HepG2 (cell line): ENCODE results near the gene MAP1LC3B. TPM values are rescaled to one million over a fixed set of nuclear protein-coding genes. Genes with fewer than 3 reads are reported as not detected.

Source experiments
- CEBPG ChIP-seq: IDR thresholded peaks from 2 replicates; pipeline ENCODE4 v1.6.1; 2016
- HNRNPH1 ChIP-seq: fragments of 200-400 bp; formaldehyde crosslinking; optimal IDR thresholded peaks from 2 replicates; pipeline ENCODE3; 2017; ENCODE audit warnings: mild to moderate bottlenecking, low read depth, low read length
- REL ChIP-seq: sonication (generic); formaldehyde crosslinking; conservative IDR thresholded peaks from 2 replicates; pipeline ENCODE4 v1.8.0; 2022; ENCODE audit warnings: mild to moderate bottlenecking, missing genetic modification reagents, moderate library complexity
- SMC3 ChIP-seq: IDR thresholded peaks from 2 replicates; pipeline ENCODE4 v1.6.1; 2011; ENCODE audit warnings: low read length, improper control_type of control experiment
- ZBED4 ChIP-seq: sonication (generic); formaldehyde crosslinking; IDR thresholded peaks from 2 replicates; pipeline ENCODE4 v1.4.0; 2020; ENCODE audit warnings: missing genetic modification reagents, borderline replicate concordance
- ZBTB33 ChIP-seq: sonication (generic); formaldehyde crosslinking; IDR thresholded peaks from 2 replicates; pipeline ENCODE4 v1.4.0; 2020; ENCODE audit warnings: missing genetic modification reagents
- ZBTB39 ChIP-seq: sonication (generic); formaldehyde crosslinking; IDR thresholded peaks from 2 replicates; pipeline ENCODE4 v1.5.0; 2020; ENCODE audit warnings: missing genetic modification reagents
- ZBTB49 ChIP-seq: sonication (generic); formaldehyde crosslinking; IDR thresholded peaks from 2 replicates; pipeline ENCODE4 v1.4.0; 2020; ENCODE audit warnings: missing genetic modification reagents, borderline replicate concordance
- ZBTB8A ChIP-seq: sonication (generic); formaldehyde crosslinking; IDR thresholded peaks from 2 replicates; pipeline ENCODE4 v1.4.0; 2020; ENCODE audit warnings: mild to moderate bottlenecking, low read depth, missing genetic modification reagents, borderline replicate concordance
- ZNF558 ChIP-seq: sonication (generic); formaldehyde crosslinking; IDR thresholded peaks from 2 replicates; pipeline ENCODE4 v1.9.0; 2022; ENCODE audit warnings: mild to moderate bottlenecking, missing genetic modification reagents, borderline replicate concordance
- ZSCAN21 ChIP-seq: sonication (generic); formaldehyde crosslinking; IDR thresholded peaks from 2 replicates; pipeline ENCODE4 v1.8.0; 2022; ENCODE audit warnings: mild to moderate bottlenecking, missing genetic modification reagents, moderate library complexity, borderline replicate concordance
- polyA plus RNA-seq, 8 experiments: library from polyadenylated mRNA; depleted of rRNA in 3 of 8; stranded (reverse) in 7 of 8; unstranded in 1 of 8; fragments of >200 nt; fragmentation: Illumina TruSeq in 4 of 8; extraction: Trizol in 4 of 8; gene quantifications; 2 replicates each; pipeline versions ENCODE4 v1.2.1 to v1.2.3, GENCODE V29; 2011 to 2016; ENCODE audit warnings: low read depth in 4 of 8, missing spikeins in 1 of 8, mixed read lengths in 1 of 8; ENCODE audit not compliant: insufficient read depth in 1 of 8
- total RNA-seq, 5 experiments: library from RNA; depleted of rRNA; stranded (reverse); fragments of >200 nt; fragmentation: Illumina TruSeq; extraction: Trizol; gene quantifications; 2 replicates each; pipeline ENCODE4 v1.2.3, GENCODE V29; 2016; ENCODE audit warnings: low read depth in 1 of 5

Gene MAP1LC3B
- total and polyA plus RNA-seq, 2 of the 13 experiments (the other 11 are each of a cell fraction or from before 2014, with no cell fraction given) = 15.7 to 37.4 TPM

- no peak for TF ChIP-seq ZBTB49 (CRISPR knock-in tag)
- no peak for TF ChIP-seq SMC3
- TF ChIP-seq ZBED4 (CRISPR knock-in tag) = peak; percentile 77
- peak; percentile 93; the same call in 1 of the 2 replicates for TF ChIP-seq ZSCAN21 (CRISPR knock-in tag)
- peak; percentile 76 for TF ChIP-seq ZBTB33
- TF ChIP-seq ZBTB8A = no peak; the same call in 1 of the 2 replicates
- peak; percentile 83; the same call in 1 of the 2 replicates for TF ChIP-seq ZBTB39 (CRISPR knock-in tag)
- TF ChIP-seq ZNF558 (CRISPR knock-in tag) = no peak; the same call in 1 of the 2 replicates
- no peak; the same call in 1 of the 2 replicates for TF ChIP-seq REL (CRISPR knock-in tag)
- TF ChIP-seq HNRNPH1 = no peak
- peak; percentile 64; the same call in 1 of the 2 replicates for TF ChIP-seq CEBPG (CRISPR knock-in tag)
Observed at GRCh38 chr16:87383505-87384161, 8.5 kb upstream of the MAP1LC3B start, which contains the start of gene FBXO31 (continued).
